ENCODE measurements around the gene PPP2R3A. TPM values are rescaled to one million over a fixed set of nuclear protein-coding genes. Genes with fewer than 3 reads are reported as not detected.
"Not testable (repeated sequence)": the region's sequence is repeated elsewhere in the genome, so short reads cannot be mapped to it uniquely, and the experiment has no call there.

The PPP2R3A gene
- total RNA-seq, 1 donor from 2014 or later = 16.5 TPM

- DNase-seq (ENCODE audit: extremely low spot score, unreplicated experiment) = no peak
- no peak overlapping the region for H3K4me3 Mint-ChIP-seq
- H3K36me3 Mint-ChIP-seq = peaks cover 12% of the 10 kb centered on the region
- H3K27me3 Mint-ChIP-seq = no peaks in the 10 kb centered on the region
- no peak for TF ChIP-seq CTCF (conservative IDR thresholded peaks at IDR 0.05)
- no peak overlapping the region for H3K27ac Mint-ChIP-seq
- H3K9me3 Mint-ChIP-seq = no peaks in the 10 kb centered on the region
- peaks cover 7% of the 10 kb centered on the region for H3K4me1 Mint-ChIP-seq (ENCODE audit: unreplicated experiment)
Measured at GRCh38 chr3:136136454-136136853, 170.9 kb downstream of the PPP2R3A start.

- Mint-ChIP-seq H3K9me3 (no peaks in the 10 kb centered on the region), H3K4me3 (no peak overlapping the region), H3K27ac (peak overlapping the region; percentile 12), H3K27me3 (no peaks in the 10 kb centered on the region), H3K36me3 (peaks cover 22% of the 10 kb centered on the region), H3K4me1 (ENCODE audit: unreplicated experiment) (peaks cover 11% of the 10 kb centered on the region)
- no peak for TF ChIP-seq CTCF (conservative IDR thresholded peaks at IDR 0.05)
- DNase-seq (ENCODE audit: extremely low spot score, unreplicated experiment) = no peak
Measured at GRCh38 chr3:136141291-136141785, 175.8 kb downstream of the PPP2R3A start.

- TF ChIP-seq CTCF (conservative IDR thresholded peaks at IDR 0.05) = no peak
- Mint-ChIP-seq H3K4me3 (no peak overlapping the region), H3K4me1 (ENCODE audit: unreplicated experiment) (peaks cover 11% of the 10 kb centered on the region), H3K36me3 (peaks cover 18% of the 10 kb centered on the region), H3K9me3 (no peaks in the 10 kb centered on the region), H3K27ac (peak overlapping the region; percentile 12), H3K27me3 (no peaks in the 10 kb centered on the region)
- no peak for DNase-seq (ENCODE audit: extremely low spot score, unreplicated experiment)
Measured at GRCh38 chr3:136141891-136142290, 176.4 kb downstream of the PPP2R3A start.

GRCh38 chr3:136142592-136142991, 177.1 kb downstream of the PPP2R3A start:
- Mint-ChIP-seq H3K27ac (peak overlapping the region; percentile 62), H3K9me3 (no peaks in the 10 kb centered on the region), H3K36me3 (peaks cover 18% of the 10 kb centered on the region), H3K27me3 (no peaks in the 10 kb centered on the region), H3K4me1 (ENCODE audit: unreplicated experiment) (peaks cover 11% of the 10 kb centered on the region), H3K4me3 (no peak overlapping the region)
- TF ChIP-seq CTCF (conservative IDR thresholded peaks at IDR 0.05) = no peak
- DNase-seq (ENCODE audit: extremely low spot score, unreplicated experiment) = no peak

- not testable (repeated sequence) for H3K27ac Mint-ChIP-seq; H3K27me3 Mint-ChIP-seq; H3K9me3 Mint-ChIP-seq; DNase-seq (ENCODE audit: extremely low spot score, unreplicated experiment); H3K4me3 Mint-ChIP-seq
- Mint-ChIP-seq H3K4me1 (ENCODE audit: unreplicated experiment) (peaks cover 16% of the 10 kb centered on the region), H3K36me3 (peaks cover 24% of the 10 kb centered on the region)
Measured at GRCh38 chr3:136144397-136144796, 178.9 kb downstream of the PPP2R3A start.

GRCh38 chr3:136146981-136147729, 181.6 kb downstream of the PPP2R3A start:
- Mint-ChIP-seq H3K4me1 (ENCODE audit: unreplicated experiment) (peaks cover 15% of the 10 kb centered on the region), H3K4me3 (no peak overlapping the region), H3K27ac (peak overlapping the region; percentile 53), H3K27me3 (no peaks in the 10 kb centered on the region), H3K9me3 (no peaks in the 10 kb centered on the region), H3K36me3 (peaks cover 42% of the 10 kb centered on the region)
- no peak for DNase-seq (ENCODE audit: extremely low spot score, unreplicated experiment)
- TF ChIP-seq CTCF (conservative IDR thresholded peaks at IDR 0.05) = no peak

Measured in type B pancreatic cell (in vitro differentiated cells).